Measurements from ENCODE around the gene TBC1D30.
A peak's percentile ranks its signal among the peaks of the same experiment; 100 is the strongest.
"Not testable (repeated sequence)": the region's sequence is repeated elsewhere in the genome, so short reads cannot be mapped to it uniquely, and the experiment has no call there.

TBC1D30 gene

GRCh38 chr12:64824500-64825142 is at the start of gene TBC1D30:
Gene TBC1D30 (plus strand): TSS chr12:64824647. CDS start chr12:64824880, 233 bp downstream.
- DNase-seq (ENCODE audit: low read depth, low spot score): no peak

GRCh38 chr12:64775147-64775736 is 49.2 kb upstream of the TBC1D30 start:
- DNase-seq (ENCODE audit: low read depth, low spot score): not testable (repeated sequence)

GRCh38 chr12:64779354-64779974 is 45.0 kb upstream of the TBC1D30 start:
- no peak for DNase-seq (ENCODE audit: low read depth, low spot score)

GRCh38 chr12:64780132-64780530 is 44.3 kb upstream of the TBC1D30 start:
- no peak for DNase-seq (ENCODE audit: low read depth, low spot score)

- no peak for DNase-seq (ENCODE audit: low read depth, low spot score)
Measured at GRCh38 chr12:64780531-64781279, 43.7 kb upstream of the TBC1D30 start.

GRCh38 chr12:64781280-64782190 is 42.9 kb upstream of the TBC1D30 start:
- no peak for DNase-seq (ENCODE audit: low read depth, low spot score)

GRCh38 chr12:64782191-64782876 is 42.1 kb upstream of the TBC1D30 start:
- DNase-seq (ENCODE audit: low read depth, low spot score): no peak

GRCh38 chr12:64785838-64786237 is 38.6 kb upstream of the TBC1D30 start:
- DNase-seq (ENCODE audit: low read depth, low spot score): no peak

GRCh38 chr12:64790166-64790565 is 34.3 kb upstream of the TBC1D30 start:
- no peak for DNase-seq (ENCODE audit: low read depth, low spot score)

GRCh38 chr12:64791036-64791435 is 33.4 kb upstream of the TBC1D30 start:
- no peak for DNase-seq (ENCODE audit: low read depth, low spot score)

- no peak for DNase-seq (ENCODE audit: low read depth, low spot score)
Measured at GRCh38 chr12:64792128-64792527, 32.3 kb upstream of the TBC1D30 start.

GRCh38 chr12:64793610-64794009 is 30.8 kb upstream of the TBC1D30 start:
- no peak for DNase-seq (ENCODE audit: low read depth, low spot score)

- no peak for DNase-seq (ENCODE audit: low read depth, low spot score)
Measured at GRCh38 chr12:64794305-64794704, 30.1 kb upstream of the TBC1D30 start.

- peak; percentile 40 for DNase-seq (ENCODE audit: low read depth, low spot score)
Measured at GRCh38 chr12:64796205-64796845, 28.1 kb upstream of the TBC1D30 start.

- DNase-seq (ENCODE audit: low read depth, low spot score): no peak
Measured at GRCh38 chr12:64797156-64797555, 27.3 kb upstream of the TBC1D30 start.

- no peak for DNase-seq (ENCODE audit: low read depth, low spot score)
Measured at GRCh38 chr12:64798165-64798564, 26.3 kb upstream of the TBC1D30 start.

GRCh38 chr12:64800640-64801039 is 23.8 kb upstream of the TBC1D30 start:
- no peak for DNase-seq (ENCODE audit: low read depth, low spot score)

- no peak for DNase-seq (ENCODE audit: low read depth, low spot score)
Measured at GRCh38 chr12:64801381-64801780, 23.1 kb upstream of the TBC1D30 start.

GRCh38 chr12:64802180-64802775 is 22.2 kb upstream of the TBC1D30 start:
- not testable (repeated sequence) for DNase-seq (ENCODE audit: low read depth, low spot score)

- DNase-seq (ENCODE audit: low read depth, low spot score): no peak
Measured at GRCh38 chr12:64806173-64806572, 18.3 kb upstream of the TBC1D30 start.
